ENCODE results near the gene FLNC.

- no peak for TF ChIP-seq FOXK2 (IDR thresholded peaks at IDR 0.05)
- TF ChIP-seq ELF4 (IDR thresholded peaks at IDR 0.05), result no peak
- no peak for TF ChIP-seq SUZ12 (IDR thresholded peaks at IDR 0.05)
- no peak for TF ChIP-seq ARNT (IDR thresholded peaks at IDR 0.05)
- TF ChIP-seq FOXM1 (IDR thresholded peaks at IDR 0.05; ENCODE audit: borderline replicate concordance), result no peak
- no peak for TF ChIP-seq BHLHE40 (IDR thresholded peaks at IDR 0.05; ENCODE audit: borderline replicate concordance)
- TF ChIP-seq ZNF384 (IDR thresholded peaks at IDR 0.05), result no peak
- no peak for TF ChIP-seq SP1 (IDR thresholded peaks at IDR 0.05)
- no peak for TF ChIP-seq HDGF (IDR thresholded peaks at IDR 0.05; ENCODE audit: borderline replicate concordance)
- TF ChIP-seq TARDBP (IDR thresholded peaks at IDR 0.05), result no peak
- TF ChIP-seq LEF1 (IDR thresholded peaks at IDR 0.05; ENCODE audit: borderline replicate concordance), result no peak
- no peak for TF ChIP-seq NFRKB (IDR thresholded peaks at IDR 0.05)
- no peak for TF ChIP-seq PKNOX1 (IDR thresholded peaks at IDR 0.05)
Measured at GRCh38 chr7:128790315-128791041, 39.7 kb upstream of the FLNC start.
